ENCODE measurements around the gene STK11IP. TPM values are rescaled to one million over a fixed set of nuclear protein-coding genes. Genes with fewer than 3 reads are reported as not detected.

Gene STK11IP
- polyA plus RNA-seq, 1 donor from 2014 or later, result 54.9 TPM

DNA sequence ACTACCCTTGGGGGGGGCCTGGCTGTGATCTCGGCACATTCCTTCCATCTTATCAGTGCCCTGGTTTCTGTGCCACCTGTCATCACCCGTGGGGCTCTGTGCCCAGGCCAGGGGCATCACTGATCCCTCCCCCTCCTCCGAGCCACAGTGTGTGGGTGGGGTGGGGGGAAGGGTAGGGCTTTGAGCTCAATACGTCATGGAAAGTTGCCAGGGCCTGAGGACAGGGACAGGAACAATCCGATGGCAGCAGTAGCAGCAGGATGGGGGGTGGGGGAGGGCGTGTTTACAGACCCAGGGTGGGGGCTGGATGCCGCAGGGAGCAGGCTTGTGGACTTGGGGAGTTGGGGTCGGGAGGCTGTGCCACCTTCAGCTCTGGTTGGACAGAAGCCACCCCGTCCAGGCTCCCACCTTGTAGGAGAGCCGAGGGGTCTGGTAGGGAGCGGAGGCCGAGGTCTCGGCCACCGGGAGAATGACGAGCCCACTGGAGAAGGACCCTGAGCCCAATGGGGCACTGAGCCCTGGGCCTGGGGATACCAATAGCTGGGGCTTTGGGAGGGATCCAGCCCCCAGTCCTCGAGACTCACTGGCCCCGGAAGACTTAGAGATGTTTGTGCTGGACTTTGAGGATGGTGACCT, 33.2 kb downstream of the STK11IP start:
- Histone ChIP-seq H4K20me1 (ENCODE audit: insufficient read depth) (no peaks in the 10 kb centered on the region), H3K27ac (ENCODE audit: low read length) (no peak overlapping the region), H3K9ac (ENCODE audit: low read length) (no peak overlapping the region), H3K9me2 (ENCODE audit: insufficient read depth, low read length) (no peaks in the 10 kb centered on the region), H3F3A (ENCODE audit: insufficient read depth, low read length, poor library complexity, severe bottlenecking) (no peaks in the 10 kb centered on the region), H2AFZ (ENCODE audit: low read depth, low read length) (no peak overlapping the region), H3K79me2 (replicated peaks; ENCODE audit: insufficient read depth, low read length) (no peaks in the 10 kb centered on the region), H3K4me2 (ENCODE audit: low read length) (no peak overlapping the region), H3K4me3 (ENCODE audit: low read length) (no peak overlapping the region), H3K27me3 (ENCODE audit: insufficient read depth, low read depth, low read length) (no peaks in the 10 kb centered on the region), H3K9me3 (ENCODE audit: low read length) (no peaks in the 10 kb centered on the region), H3K36me3 (ENCODE audit: insufficient read depth, low read length) (no peaks in the 10 kb centered on the region)
- TF ChIP-seq TAF1 (IDR thresholded peaks at IDR 0.05; ENCODE audit: low read depth) (no peak), SMC3 (conservative IDR thresholded peaks at IDR 0.05; ENCODE audit: poor library complexity) (no peak), EZH2 (IDR thresholded peaks at IDR 0.05; ENCODE audit: borderline replicate concordance, insufficient read depth, low read length, poor library complexity, severe bottlenecking) (no peak), RAD21 (conservative IDR thresholded peaks at IDR 0.05) (no peak), REST (IDR thresholded peaks at IDR 0.05; ENCODE audit: borderline replicate concordance) (no peak), CTCF (IDR thresholded peaks at IDR 0.05; ENCODE audit: poor library complexity, severe bottlenecking) (no peak), POLR2AphosphoS5 (IDR thresholded peaks at IDR 0.05) (no peak), MXI1 (conservative IDR thresholded peaks at IDR 0.05; ENCODE audit: poor library complexity, severe bottlenecking) (no peak), EP300 (conservative IDR thresholded peaks at IDR 0.05; ENCODE audit: poor library complexity, severe bottlenecking) (no peak)

DNA sequence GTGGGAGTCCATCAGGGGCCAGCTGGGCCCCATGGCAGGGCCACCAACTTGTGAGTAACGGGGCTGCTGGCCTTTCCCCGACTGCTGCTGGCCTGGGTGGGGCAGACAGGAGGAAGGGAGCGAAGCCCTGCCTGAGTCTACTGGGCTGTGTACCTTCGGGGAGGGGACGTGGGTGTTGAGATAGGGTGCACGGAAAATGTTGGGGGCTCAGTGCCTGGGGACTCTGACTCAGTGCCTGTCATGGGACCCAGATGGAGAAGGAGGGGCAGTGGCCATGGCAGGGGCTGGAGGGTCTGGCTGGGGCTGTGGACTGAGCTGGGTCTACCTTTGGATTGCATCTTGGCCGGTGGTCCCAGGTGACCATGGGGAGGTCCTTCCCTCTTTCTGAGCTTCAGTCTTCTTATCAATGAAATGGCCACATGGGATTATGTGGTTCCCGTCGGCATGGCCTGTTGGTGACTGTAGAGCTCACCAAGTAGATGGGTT, 33.8 kb downstream of the STK11IP start:
- H3K9me3 ChIP-seq (ENCODE audit: low read length), result no peaks in the 10 kb centered on the region
- H2AFZ ChIP-seq (ENCODE audit: low read depth, low read length), result no peak overlapping the region
- no peaks in the 10 kb centered on the region for H3K9me2 ChIP-seq (ENCODE audit: insufficient read depth, low read length)
- H3K79me2 ChIP-seq (replicated peaks; ENCODE audit: insufficient read depth, low read length), result no peaks in the 10 kb centered on the region
- no peak overlapping the region for H3K4me2 ChIP-seq (ENCODE audit: low read length)
- H4K20me1 ChIP-seq (ENCODE audit: insufficient read depth), result no peaks in the 10 kb centered on the region
- no peaks in the 10 kb centered on the region for H3K27me3 ChIP-seq (ENCODE audit: insufficient read depth, low read depth, low read length)
- no peaks in the 10 kb centered on the region for H3F3A ChIP-seq (ENCODE audit: insufficient read depth, low read length, poor library complexity, severe bottlenecking)
- H3K4me3 ChIP-seq (ENCODE audit: low read length), result no peak overlapping the region
- H3K36me3 ChIP-seq (ENCODE audit: insufficient read depth, low read length), result no peaks in the 10 kb centered on the region
- no peak for TF ChIP-seq CTCF (IDR thresholded peaks at IDR 0.05; ENCODE audit: poor library complexity, severe bottlenecking)
- no peak for TF ChIP-seq REST (IDR thresholded peaks at IDR 0.05; ENCODE audit: borderline replicate concordance)
- no peak for TF ChIP-seq EZH2 (IDR thresholded peaks at IDR 0.05; ENCODE audit: borderline replicate concordance, insufficient read depth, low read length, poor library complexity, severe bottlenecking)
- TF ChIP-seq SMC3 (conservative IDR thresholded peaks at IDR 0.05; ENCODE audit: poor library complexity), result no peak
- no peak for TF ChIP-seq EP300 (conservative IDR thresholded peaks at IDR 0.05; ENCODE audit: poor library complexity, severe bottlenecking)
- TF ChIP-seq TAF1 (IDR thresholded peaks at IDR 0.05; ENCODE audit: low read depth), result no peak
- TF ChIP-seq MXI1 (conservative IDR thresholded peaks at IDR 0.05; ENCODE audit: poor library complexity, severe bottlenecking), result no peak
- no peak for TF ChIP-seq POLR2AphosphoS5 (IDR thresholded peaks at IDR 0.05)
- TF ChIP-seq RAD21 (conservative IDR thresholded peaks at IDR 0.05), result no peak
- H3K9ac ChIP-seq (ENCODE audit: low read length), result no peak overlapping the region
- no peak overlapping the region for H3K27ac ChIP-seq (ENCODE audit: low read length)
